NOMO-1 treated with DMSO at 0.1 percent for 48 hours (cell line): ENCODE data around the gene CADM3.

Source experiments
- DNase-seq: peaks from one replicate; lab custom pipeline; 2025; ENCODE audit not compliant: unreplicated experiment; lab: John Stamatoyannopoulos, UW

Gene CADM3

DNA sequence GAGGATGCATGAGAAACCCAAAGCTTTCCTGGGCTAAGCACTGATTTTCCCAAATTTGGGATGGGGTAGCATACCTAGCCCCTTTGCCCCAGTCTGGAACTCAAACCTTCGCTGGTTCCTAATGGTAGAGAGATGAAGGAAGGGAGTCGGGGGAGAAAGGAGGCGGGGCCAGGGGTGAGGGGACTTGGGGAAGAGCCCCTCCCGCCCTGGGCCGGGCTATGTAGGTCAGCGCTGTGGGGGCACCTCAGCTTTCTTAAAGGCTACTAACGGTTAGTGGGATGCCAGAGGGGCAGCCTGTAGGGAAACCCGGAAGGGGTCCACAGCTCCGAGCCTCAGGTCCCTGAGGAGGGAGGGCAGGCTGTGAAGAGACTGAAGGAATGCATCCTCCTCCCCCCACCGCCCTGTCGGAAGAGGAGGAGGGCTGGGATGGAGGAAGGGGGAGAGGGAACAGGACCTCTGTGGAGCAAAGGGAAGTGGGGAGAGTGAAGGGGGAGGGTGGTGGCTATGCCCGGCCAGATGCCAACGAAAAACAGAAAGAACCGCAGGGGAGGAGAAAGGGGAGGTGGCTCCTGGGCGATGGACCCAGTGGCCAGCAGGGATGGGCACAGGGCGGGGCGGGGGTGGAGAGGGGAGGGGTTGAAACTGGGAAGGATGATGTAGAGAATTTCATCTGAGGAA, 1.3 kb downstream of the CADM3 start:
- no peak for DNase-seq

GRCh38 chr1:159173320-159173719, 1.9 kb downstream of the CADM3 start:
- DNase-seq: no peak

DNA sequence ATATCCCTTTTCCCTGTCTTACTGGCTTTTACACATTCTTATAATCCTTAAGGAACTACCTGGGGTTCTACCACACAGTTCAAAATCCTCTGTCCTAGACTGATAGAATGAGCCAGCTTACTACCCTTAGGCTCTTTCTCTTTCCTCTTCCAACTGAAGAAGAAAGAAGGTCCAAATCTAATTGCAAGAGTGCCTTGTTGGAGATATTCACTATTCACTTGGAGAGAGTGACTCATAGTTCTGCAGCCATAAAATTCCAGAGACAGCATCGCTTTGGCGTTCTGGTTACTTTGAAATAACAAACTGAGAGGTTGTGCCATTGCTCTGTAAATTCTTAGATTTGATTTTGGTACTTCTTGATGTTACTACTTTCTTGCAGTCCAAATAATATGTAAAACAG, 4.2 kb downstream of the CADM3 start:
- no peak for DNase-seq

- DNase-seq: peak; percentile 72
These were observed 6.0 kb downstream of the CADM3 start for GRCh38 chr1:159177272-159177907.

GRCh38 chr1:159179906-159180305, 8.5 kb downstream of the CADM3 start:
- DNase-seq: no peak

DNA sequence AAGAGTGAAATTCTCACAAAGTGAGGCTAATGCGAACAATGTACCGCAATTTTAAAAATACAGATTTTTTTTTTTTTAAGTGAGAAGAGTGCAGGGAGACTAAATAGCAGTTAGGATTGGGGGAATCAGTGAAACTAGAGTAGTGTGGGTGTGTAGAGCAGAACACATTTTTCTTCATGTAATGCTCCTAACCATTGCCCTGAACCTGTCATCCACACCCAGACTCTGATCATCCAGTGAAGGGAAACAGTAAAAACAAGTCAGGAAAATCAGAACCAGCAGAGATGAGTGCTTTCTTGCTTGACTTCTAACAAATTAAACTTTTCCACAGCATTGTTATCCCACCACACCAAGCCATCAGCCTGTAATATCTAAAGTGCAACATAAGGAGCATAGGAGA, 9.1 kb downstream of the CADM3 start:
- DNase-seq: no peak

- DNase-seq: no peak
These were observed 10.1 kb downstream of the CADM3 start for GRCh38 chr1:159181328-159182024.

DNA sequence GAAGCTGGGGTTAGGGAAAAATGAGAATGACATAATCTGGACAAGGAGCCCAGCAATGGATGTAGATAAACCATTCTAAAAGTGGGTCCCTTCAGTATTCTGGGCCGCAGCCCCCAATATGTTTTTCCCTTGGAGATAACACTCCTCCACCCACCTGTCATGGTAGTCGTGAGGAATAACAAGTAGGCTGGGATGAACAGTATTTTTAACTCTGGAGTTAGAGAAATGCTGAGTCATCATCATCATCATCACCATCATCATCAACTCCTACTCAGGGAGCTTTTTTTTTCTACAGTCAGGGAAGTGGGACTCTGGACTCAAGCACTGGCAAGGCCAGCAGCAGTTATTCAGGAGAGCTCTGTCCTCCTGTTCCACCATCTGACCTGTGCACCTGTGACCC, 12.8 kb downstream of the CADM3 start:
- DNase-seq: no peak

- DNase-seq: no peak
These were observed 13.7 kb downstream of the CADM3 start for GRCh38 chr1:159185121-159185520.

GRCh38 chr1:159187033-159187432, 15.6 kb downstream of the CADM3 start:
- no peak for DNase-seq

DNA sequence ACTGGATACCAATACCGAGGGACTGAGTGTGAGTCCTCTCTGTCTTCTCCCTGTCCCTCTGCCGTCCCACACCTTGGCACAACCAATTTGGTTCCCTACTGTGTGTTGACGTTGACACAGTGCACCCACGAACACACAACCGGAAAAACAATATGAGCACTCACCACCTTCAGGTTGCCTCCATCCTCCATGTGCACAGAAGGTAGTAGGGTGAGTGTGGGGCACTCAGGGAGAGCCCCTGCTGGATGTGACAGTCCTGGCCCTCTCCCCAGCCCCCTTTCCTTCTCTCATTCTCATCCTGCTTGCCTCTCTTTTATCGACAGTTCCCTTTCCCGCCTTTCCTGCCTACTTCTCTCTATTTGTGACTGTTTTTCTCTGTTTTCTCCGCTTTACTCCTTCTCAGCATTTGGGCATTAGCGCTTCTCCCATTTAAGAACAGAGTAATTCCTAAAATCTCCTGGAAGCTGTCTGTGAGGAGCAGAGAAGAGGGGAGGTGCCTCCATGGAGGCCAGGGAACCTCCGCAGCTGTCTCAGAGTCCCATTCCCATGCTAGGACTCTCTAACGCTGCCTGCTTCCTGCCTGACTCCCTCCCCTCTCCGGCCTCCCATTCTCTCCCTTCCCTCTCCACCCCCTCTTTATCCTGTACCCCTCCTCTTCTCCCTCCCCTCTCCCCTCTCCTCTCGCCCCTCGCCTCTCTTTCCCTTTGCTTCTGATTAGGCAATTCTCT, 16.4 kb downstream of the CADM3 start:
- no peak for DNase-seq

- peak; percentile 27 for DNase-seq
These were observed 17.0 kb downstream of the CADM3 start for GRCh38 chr1:159188375-159188788.

- DNase-seq: no peak
These were observed 19.0 kb downstream of the CADM3 start for GRCh38 chr1:159190441-159190840.

GRCh38 chr1:159196543-159196942, 25.1 kb downstream of the CADM3 start:
- no peak for DNase-seq

GRCh38 chr1:159197561-159198557, 26.4 kb downstream of the CADM3 start:
- DNase-seq: peak; percentile 32

DNA sequence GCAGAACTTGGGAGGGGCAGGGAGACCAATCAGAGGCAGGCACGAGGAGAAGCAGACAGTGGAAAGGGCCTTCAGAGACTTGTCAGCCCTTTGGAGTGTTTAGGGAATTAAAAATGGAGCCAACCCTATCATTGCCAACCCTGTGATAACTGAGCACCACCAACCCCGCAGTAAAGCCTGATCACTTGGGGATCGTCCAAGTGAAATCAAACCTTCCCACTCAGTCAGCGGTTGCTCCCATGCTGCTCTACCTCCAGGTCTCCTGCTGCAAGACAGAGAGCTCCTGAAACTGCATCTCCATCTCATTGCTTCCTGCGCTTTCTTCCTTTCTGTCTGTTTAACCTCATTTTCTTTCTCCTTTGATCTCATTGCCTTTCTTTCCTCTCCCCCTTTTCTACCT, 28.5 kb downstream of the CADM3 start:
- no peak for DNase-seq

DNA sequence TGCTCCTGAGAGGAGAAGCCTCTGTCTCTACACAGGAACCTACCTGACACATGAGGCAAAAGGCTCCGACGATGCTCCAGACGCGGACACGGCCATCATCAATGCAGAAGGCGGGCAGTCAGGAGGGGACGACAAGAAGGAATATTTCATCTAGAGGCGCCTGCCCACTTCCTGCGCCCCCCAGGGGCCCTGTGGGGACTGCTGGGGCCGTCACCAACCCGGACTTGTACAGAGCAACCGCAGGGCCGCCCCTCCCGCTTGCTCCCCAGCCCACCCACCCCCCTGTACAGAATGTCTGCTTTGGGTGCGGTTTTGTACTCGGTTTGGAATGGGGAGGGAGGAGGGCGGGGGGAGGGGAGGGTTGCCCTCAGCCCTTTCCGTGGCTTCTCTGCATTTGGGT, 29.4 kb downstream of the CADM3 start:
- DNase-seq: no peak

- peak; percentile 38 for DNase-seq
These were observed 30.2 kb downstream of the CADM3 start for GRCh38 chr1:159201642-159202041.

DNA sequence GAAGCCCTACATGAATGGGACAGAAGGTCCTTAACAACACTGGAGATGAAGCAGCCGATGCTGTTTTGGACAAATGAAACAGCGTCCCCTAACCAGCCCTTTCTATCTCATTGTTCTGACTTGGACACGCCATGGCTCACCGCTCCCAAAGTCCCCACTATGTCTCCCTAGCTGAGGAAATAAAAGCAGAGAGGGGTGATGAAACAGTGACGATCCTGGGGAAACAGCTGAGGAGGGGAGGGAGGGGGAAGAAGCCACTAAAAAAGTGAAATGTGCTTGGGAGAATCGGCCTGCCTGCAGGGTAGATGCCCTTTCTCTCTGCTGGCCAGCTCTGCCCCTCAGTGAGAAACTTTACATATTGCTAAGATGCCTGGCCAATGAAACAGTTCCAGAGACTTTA, 32.2 kb downstream of the CADM3 start:
- DNase-seq: no peak
